HG03097 (cell line): Measurements from ENCODE around the gene RNF123.

ENCODE experiments used
- ATAC-seq: cut with Tn5 transposase; IDR thresholded peaks from one replicate; pipeline ENCODE4 v1.9.1; 2021; ENCODE audit not compliant: unreplicated experiment, low FRiP score

Gene RNF123

GRCh38 chr3:49689046-49689907 lies at the start of gene RNF123, which contains the start of gene MST1:
Gene RNF123 (plus strand): TSS chr3:49689557. CDS start chr3:49691166, 1,609 bp downstream.
Gene MST1 (minus strand): TSS chr3:49689474. CDS start chr3:49688691, 783 bp downstream.
- ATAC-seq = peak; percentile 44

- no peak for ATAC-seq
Measured at GRCh38 chr3:49641292-49641691, 48.1 kb upstream of the RNF123 start.

- no peak for ATAC-seq
Measured at GRCh38 chr3:49641921-49642707, 47.2 kb upstream of the RNF123 start.

- no peak for ATAC-seq
Measured at GRCh38 chr3:49642708-49643145, 46.6 kb upstream of the RNF123 start.

GRCh38 chr3:49644684-49645083 lies 44.7 kb upstream of the RNF123 start:
- no peak for ATAC-seq

- no peak for ATAC-seq
Measured at GRCh38 chr3:49646236-49646635, 43.1 kb upstream of the RNF123 start.

- ATAC-seq = no peak
Measured at GRCh38 chr3:49647741-49648140, 41.6 kb upstream of the RNF123 start.

- no peak for ATAC-seq
Measured at GRCh38 chr3:49648354-49649019, 40.9 kb upstream of the RNF123 start.

GRCh38 chr3:49649576-49649975 lies 39.8 kb upstream of the RNF123 start:
- no peak for ATAC-seq

GRCh38 chr3:49650177-49650576 lies 39.2 kb upstream of the RNF123 start:
- ATAC-seq = no peak

- no peak for ATAC-seq
Measured at GRCh38 chr3:49650637-49651036, 38.7 kb upstream of the RNF123 start.

- no peak for ATAC-seq
Measured at GRCh38 chr3:49652218-49652902, 37.0 kb upstream of the RNF123 start.

- ATAC-seq = no peak
Measured at GRCh38 chr3:49652903-49653415, 36.4 kb upstream of the RNF123 start.

- no peak for ATAC-seq
Measured at GRCh38 chr3:49653621-49654020, 35.7 kb upstream of the RNF123 start.

- ATAC-seq = no peak
Measured at GRCh38 chr3:49654176-49654825, 35.1 kb upstream of the RNF123 start.

GRCh38 chr3:49654955-49655556 lies 34.3 kb upstream of the RNF123 start:
- no peak for ATAC-seq

GRCh38 chr3:49655731-49656285 lies 33.5 kb upstream of the RNF123 start:
- ATAC-seq = no peak

GRCh38 chr3:49656541-49657112 lies 32.7 kb upstream of the RNF123 start:
- ATAC-seq = no peak
